Measurements from ENCODE around the gene ZNF44. TPM values are rescaled to one million over a fixed set of nuclear protein-coding genes. Genes with fewer than 3 reads are reported as not detected.
"Not testable (repeated sequence)": the region's sequence is repeated elsewhere in the genome, so short reads cannot be mapped to it uniquely, and the experiment has no call there.

Gene ZNF44
- total and polyA plus RNA-seq, 8 donors: 5.7 to 14.2 (median 8.1) TPM

DNA sequence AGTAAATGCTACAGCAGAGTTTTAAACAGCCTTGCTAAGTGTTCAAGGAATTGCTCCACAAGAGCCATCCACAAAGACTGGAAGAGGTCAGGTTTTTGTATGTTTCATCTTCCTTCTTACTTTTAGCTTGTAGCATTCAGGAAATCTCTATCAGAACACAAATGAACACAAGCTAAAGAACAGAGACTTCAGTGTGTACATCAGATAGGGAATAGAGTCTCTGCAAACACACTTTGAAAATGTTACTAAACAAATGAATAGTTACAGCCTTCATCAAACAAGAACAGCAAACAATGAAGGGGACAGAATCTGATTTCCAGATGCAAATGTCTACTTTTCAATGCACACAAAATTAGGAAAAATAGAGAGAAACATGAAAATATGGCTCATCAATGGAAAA, 31.0 kb upstream of the ZNF44 start:
- no peak for DNase-seq
- Histone ChIP-seq H3K9me3 (no peaks in the 10 kb centered on the region), H3K36me3 (peaks cover 0 to 15% (median 0%) of the 10 kb centered on the region in 3 donors), H3K27ac (no peak overlapping the region), H3K4me1 (no peaks in the 10 kb centered on the region), H3K27me3 (no peaks in the 10 kb centered on the region), H3K4me3 (no peak overlapping the region)
- TF ChIP-seq, protein P1, sequence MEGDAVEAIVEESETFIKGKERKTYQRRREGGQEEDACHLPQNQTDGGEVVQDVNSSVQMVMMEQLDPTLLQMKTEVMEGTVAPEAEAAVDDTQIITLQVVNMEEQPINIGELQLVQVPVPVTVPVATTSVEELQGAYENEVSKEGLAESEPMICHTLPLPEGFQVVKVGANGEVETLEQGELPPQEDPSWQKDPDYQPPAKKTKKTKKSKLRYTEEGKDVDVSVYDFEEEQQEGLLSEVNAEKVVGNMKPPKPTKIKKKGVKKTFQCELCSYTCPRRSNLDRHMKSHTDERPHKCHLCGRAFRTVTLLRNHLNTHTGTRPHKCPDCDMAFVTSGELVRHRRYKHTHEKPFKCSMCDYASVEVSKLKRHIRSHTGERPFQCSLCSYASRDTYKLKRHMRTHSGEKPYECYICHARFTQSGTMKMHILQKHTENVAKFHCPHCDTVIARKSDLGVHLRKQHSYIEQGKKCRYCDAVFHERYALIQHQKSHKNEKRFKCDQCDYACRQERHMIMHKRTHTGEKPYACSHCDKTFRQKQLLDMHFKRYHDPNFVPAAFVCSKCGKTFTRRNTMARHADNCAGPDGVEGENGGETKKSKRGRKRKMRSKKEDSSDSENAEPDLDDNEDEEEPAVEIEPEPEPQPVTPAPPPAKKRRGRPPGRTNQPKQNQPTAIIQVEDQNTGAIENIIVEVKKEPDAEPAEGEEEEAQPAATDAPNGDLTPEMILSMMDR (IDR thresholded peaks at IDR 0.05): no peak
- intact Hi-C loops (cut with DNase I): no loop called here
- ATAC-seq: no peak
- FAIRE-seq: no peak

DNA sequence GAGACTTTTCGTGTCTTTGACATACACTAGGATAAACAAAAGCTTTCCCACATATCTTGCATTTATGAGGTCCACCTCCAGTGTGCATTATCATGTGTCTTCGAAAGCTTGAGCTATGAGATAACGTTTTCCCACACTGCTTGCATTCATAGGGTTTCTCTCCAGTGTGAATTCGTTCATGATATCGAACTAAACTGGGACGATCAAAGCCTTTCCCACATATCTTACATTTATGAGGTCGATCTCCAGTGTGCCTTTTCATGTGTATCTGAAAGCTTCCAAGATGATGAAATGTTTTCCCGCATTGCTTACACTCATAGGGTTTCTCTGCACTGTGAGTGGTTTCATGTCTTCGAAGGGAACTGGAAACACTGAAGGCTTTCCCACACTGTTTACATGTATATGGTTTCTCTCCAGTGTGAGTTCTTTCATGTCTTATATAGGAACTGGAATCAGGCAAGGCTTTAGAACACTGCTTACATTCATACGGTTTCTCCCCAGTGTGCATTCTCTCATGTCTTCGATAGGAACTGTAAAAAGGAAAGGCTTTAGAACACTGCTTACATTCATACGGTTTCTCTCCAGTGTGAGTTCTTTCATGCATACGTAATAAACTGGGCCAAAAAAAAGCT, 24.2 kb upstream of the ZNF44 start:
- 96 to 98% methylated on average over 13 of the region's 13 CpGs for WGBS, 2 donors
- DNase-seq (no peak), FAIRE-seq (no peak), ATAC-seq (no peak)
- Histone ChIP-seq H3K4me3 (no peak overlapping the region), H3K27ac (no peak overlapping the region), H3K27me3 (no peaks in the 10 kb centered on the region), H3K4me1 (no peaks in the 10 kb centered on the region), H3K9me3 (no peaks in the 10 kb centered on the region), H3K36me3 (peaks cover 0 to 35% (median 0%) of the 10 kb centered on the region in 3 donors)
- intact Hi-C loops (cut with DNase I): no loop called here
- TF ChIP-seq, protein P1 (IDR thresholded peaks at IDR 0.05): no peak

DNA sequence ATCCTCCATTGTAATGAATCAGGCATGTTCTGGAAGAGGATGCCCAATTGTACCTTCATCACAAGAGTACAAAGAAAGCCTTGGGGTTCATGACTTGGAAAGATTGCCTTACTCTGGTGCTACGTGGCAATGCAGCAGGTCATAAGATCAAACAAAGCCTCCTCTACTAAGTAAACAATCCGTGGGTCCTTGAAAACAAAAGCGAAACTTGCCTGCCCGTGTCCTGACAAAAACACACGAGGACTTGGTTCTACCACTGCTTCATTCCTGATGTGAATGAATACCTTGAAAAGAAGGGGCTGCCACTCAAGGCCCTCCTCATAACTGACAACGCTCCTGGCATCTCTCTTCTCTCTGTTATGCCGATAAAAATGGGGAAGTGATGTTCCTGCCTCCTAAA, 19.9 kb upstream of the ZNF44 start:
- no peak for FAIRE-seq

DNA sequence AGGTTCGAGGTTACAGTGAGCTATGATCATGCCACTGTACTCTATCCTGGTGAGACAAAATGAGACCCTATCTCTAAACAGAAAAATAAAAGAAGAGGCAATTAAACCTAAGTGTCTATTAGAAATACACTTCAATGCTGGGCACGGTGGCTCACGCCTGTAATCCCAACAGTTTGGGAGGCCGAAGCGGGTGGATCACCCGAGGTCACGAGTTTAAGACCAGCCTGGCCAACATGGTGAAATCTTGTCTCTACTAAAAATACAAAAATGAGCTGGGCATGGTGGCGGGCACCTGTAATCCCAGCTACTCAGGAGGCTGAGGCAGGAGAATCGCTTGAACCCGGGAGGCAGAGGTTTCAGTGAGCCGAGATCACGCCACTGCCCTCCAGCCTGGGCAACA, 14.2 kb upstream of the ZNF44 start:
- H3K27me3 ChIP-seq; H3K4me1 ChIP-seq; DNase-seq; H3K27ac ChIP-seq; ATAC-seq; H3K9me3 ChIP-seq; FAIRE-seq; H3K4me3 ChIP-seq; intact Hi-C loops (cut with DNase I); H3K36me3 ChIP-seq: not testable (repeated sequence)
- 95 to 96% methylated on average over 12 of the region's 12 CpGs for WGBS, 2 donors

More for the DNA sequence above, 19.9 kb upstream of the ZNF44 start:
- peak; percentile 50 to 93 (median 74) for ATAC-seq
- Histone ChIP-seq H3K27ac (peak overlapping the region in 2 of 4 donors; percentile 54 to 57), H3K36me3 (peaks cover 0 to 14% (median 0%) of the 10 kb centered on the region in 3 donors), H3K9me3 (no peaks in the 10 kb centered on the region), H3K4me1 (no peaks in the 10 kb centered on the region), H3K4me3 (peak overlapping the region in 1 of 4 donors; percentile 15), H3K27me3 (no peaks in the 10 kb centered on the region)
- peak in 2 of 6 donors; percentile 22 to 42 for DNase-seq
- TF ChIP-seq, protein P1 (IDR thresholded peaks at IDR 0.05): no peak
- WGBS, 2 donors: 35 to 37% methylated on average over 7 of the region's 7 CpGs
- intact Hi-C loops (cut with DNase I): no loop called here

DNA sequence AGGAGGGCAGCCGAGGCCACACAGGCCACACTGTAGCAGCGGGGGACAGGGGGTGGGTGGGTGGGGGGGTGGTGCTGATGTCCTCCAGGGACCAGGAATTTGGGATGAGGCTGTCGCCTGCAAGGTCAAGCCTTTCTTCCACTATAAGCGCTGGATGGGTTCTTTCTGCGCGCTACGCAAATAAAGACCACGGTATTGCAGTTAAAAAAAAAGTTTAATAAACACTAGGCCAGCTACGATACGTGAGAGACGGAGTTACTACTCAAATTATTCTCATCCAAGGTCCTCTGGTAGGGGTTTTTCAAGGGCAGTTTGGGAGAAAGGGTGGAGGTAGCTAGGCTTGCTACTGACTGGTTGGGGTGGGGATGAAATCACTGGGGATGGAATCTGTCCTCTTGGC, 508 bp upstream of the ZNF44 start:
- peak overlapping the region; percentile 69 to 100 (median 89) for H3K4me3 ChIP-seq
- H3K36me3 ChIP-seq: no peaks in the 10 kb centered on the region
- DNase-seq: no peak
- no peak for ATAC-seq
- intact Hi-C loops (cut with DNase I): no loop called here
- peak overlapping the region; percentile 93 to 99 (median 98) for H3K27ac ChIP-seq
- TF ChIP-seq, protein P1 (IDR thresholded peaks at IDR 0.05): no peak
- no peaks in the 10 kb centered on the region for H3K9me3 ChIP-seq
- FAIRE-seq: no peak
- H3K27me3 ChIP-seq: no peaks in the 10 kb centered on the region
- peaks cover 9 to 16% (median 15%) of the 10 kb centered on the region in 3 donors for H3K4me1 ChIP-seq
- 7 to 12% methylated on average over 11 of the region's 11 CpGs for WGBS, 2 donors

All from pancreas (tissue), 10 donors.